SK-N-MC (cell line): ENCODE measurements around the gene GRB2.
A peak's percentile ranks its signal among the peaks of the same experiment; 100 is the strongest.

Experiments used
- DNase-seq: peaks from one replicate; pipeline ENCODE4 v3.0.0-alpha.2; 2011; ENCODE audit warnings: low read depth, low spot score
- H3K27ac ChIP-seq: fragments of 200-600 bp; sonication (generic); 2 replicates; pipeline ENCODE4 v1.5.1; 2016; ENCODE audit warnings: mixed run types
- H3K36me3 ChIP-seq: fragments of 200-600 bp; sonication (generic); 2 replicates; pipeline ENCODE4 v1.6.1; 2017; ENCODE audit warnings: antibody characterized with exemption, low read length, mixed read lengths; ENCODE audit not compliant: insufficient read depth
- H3K4me3 ChIP-seq: fragments of 200-600 bp; sonication (generic); 2 replicates; pipeline ENCODE4 v1.5.1; 2016
- H3K9ac ChIP-seq: fragments of 200-600 bp; sonication (generic); 2 replicates; pipeline ENCODE4 v1.8.0; 2017; ENCODE audit warnings: mixed run types, mixed read lengths; ENCODE audit not compliant: insufficient read length
- H3K9me3 ChIP-seq: fragments of 200-600 bp; sonication (generic); 2 replicates; pipeline ENCODE4 v1.6.1; 2017; ENCODE audit warnings: low read depth, mild to moderate bottlenecking, antibody characterized with exemption, low read length, moderate library complexity, mixed read lengths
- EZH2 ChIP-seq: fragments of 200-600 bp; sonication (generic); IDR thresholded peaks from one replicate; pipeline ENCODE4 v1.6.1; 2017; ENCODE audit warnings: antibody characterized with exemption
- FOXP2 ChIP-seq: optimal IDR thresholded peaks from 2 replicates; pipeline ENCODE3; 2011; ENCODE audit warnings: mild to moderate bottlenecking, moderate library complexity; ENCODE audit not compliant: insufficient read depth; ENCODE audit errors: extremely low read length, control extremely low read depth
- POLR2AphosphoS5 ChIP-seq: IDR thresholded peaks from 2 replicates; pipeline ENCODE4 v1.6.1; 2012; ENCODE audit warnings: mild to moderate bottlenecking, low read depth, low read length, borderline replicate concordance

Gene GRB2

DNA sequence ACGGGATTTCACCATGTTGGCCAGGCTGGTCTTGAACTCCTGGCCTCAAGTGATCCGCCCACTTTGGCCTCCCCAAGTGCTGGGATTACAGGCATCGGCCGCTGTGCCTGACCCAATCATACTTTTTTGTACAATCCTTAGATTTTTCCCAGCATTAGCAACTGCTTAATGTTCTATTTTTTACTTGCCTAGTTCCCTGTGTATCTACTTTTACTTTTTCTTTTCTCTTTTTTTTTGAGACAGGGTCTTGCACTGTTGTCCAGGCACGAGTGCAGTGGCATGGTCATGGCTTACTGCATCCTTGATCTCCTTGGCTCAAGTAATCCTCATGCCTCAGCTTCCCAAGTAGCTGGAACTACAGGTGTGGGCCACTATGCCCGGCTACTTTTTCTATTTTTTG, 9.5 kb downstream of the GRB2 start:
- Histone ChIP-seq H3K9ac (no peak overlapping the region), H3K9me3 (no peaks in the 10 kb centered on the region), H3K4me3 (no peak overlapping the region), H3K27ac (peak overlapping the region; percentile 43; the same call in 1 of the 2 replicates), H3K36me3 (peaks cover 11% of the 10 kb centered on the region)
- no peak for DNase-seq
- no peak for TF ChIP-seq EZH2
- TF ChIP-seq FOXP2, result no peak
- TF ChIP-seq POLR2AphosphoS5, result no peak

DNA sequence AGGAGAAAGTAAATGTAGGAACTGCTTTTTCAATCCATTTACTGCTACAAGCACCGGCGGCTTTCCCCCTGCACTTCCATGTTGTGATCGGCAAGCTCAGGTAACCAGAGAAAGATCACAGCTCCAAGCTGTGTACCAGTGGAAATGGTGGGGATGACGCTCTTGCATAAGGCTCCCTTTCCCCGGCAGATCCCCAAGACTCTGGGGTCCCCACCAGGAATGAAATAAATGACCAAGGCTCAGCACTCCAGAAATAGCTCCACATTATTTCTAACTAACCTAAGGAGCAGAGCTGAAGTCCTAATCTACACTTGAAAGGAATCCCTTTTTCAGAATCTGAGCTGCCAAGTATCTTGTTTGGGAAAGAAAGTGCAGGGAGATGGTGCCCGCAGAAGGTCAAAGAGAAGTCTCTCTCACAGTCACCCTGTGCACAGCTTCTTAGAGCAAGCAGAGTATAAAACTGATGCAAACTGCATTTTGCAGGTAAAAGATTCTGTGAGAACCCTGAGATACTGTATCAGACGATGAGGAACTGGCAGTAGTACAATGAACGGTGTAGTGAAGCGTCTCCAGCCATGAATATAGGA, 11.1 kb downstream of the GRB2 start:
- peak overlapping the region; percentile 86 for H3K9ac ChIP-seq
- H3K27ac ChIP-seq, result peak overlapping the region; percentile 43
- H3K4me3 ChIP-seq, result peak overlapping the region; percentile 87
- peaks cover 18% of the 10 kb centered on the region for H3K36me3 ChIP-seq
- TF ChIP-seq POLR2AphosphoS5 (no peak), FOXP2 (no peak), EZH2 (no peak)
- DNase-seq, result no peak
- H3K9me3 ChIP-seq, result no peaks in the 10 kb centered on the region

DNA sequence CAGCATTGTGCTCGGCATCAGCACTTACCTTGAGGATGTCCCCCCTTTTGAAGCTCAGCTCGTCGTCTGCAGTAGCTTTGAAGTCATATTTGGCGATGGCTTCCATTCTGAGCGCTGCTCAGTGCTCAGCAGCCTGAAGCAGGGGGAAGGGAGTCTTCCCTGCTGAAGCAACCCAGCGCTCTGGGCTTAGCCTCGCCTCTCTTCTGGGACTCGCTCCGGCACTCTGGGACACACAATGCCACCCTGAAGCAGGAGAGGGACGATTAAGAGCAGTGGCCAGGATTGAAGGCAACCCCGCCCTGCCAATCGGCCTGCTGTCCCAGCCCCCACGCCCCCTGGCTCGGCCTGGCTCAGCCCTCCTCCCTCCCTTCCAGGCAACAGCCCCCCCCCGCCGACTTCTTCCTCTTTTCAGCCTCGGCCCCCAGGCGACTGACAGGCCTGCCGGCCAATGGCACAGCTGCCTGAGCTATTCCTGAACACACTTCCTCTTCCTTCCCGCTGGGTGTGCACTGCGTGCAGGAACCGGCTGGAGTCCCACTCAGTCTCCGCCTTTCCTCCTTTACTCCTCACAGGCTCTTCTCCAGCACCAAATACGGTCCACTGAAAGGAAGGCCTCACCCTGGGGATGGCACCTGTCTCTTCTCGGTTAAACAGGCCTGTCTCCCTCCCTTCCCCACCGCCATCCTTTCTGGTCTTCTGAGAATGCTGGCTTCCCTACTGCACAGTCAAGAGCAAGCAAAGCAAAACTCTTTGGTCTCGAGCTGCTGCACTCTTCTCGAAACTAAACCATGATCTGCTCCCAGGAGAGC, 11.8 kb downstream of the GRB2 start:
- peak overlapping the region; percentile 49 for H3K27ac ChIP-seq
- peak; percentile 88 for DNase-seq
- H3K9me3 ChIP-seq, result no peaks in the 10 kb centered on the region
- H3K36me3 ChIP-seq, result peaks cover 22% of the 10 kb centered on the region
- H3K9ac ChIP-seq, result peak overlapping the region; percentile 86
- TF ChIP-seq POLR2AphosphoS5, result peak; percentile 91
- no peak for TF ChIP-seq EZH2
- no peak for TF ChIP-seq FOXP2
- peak overlapping the region; percentile 87 for H3K4me3 ChIP-seq

DNA sequence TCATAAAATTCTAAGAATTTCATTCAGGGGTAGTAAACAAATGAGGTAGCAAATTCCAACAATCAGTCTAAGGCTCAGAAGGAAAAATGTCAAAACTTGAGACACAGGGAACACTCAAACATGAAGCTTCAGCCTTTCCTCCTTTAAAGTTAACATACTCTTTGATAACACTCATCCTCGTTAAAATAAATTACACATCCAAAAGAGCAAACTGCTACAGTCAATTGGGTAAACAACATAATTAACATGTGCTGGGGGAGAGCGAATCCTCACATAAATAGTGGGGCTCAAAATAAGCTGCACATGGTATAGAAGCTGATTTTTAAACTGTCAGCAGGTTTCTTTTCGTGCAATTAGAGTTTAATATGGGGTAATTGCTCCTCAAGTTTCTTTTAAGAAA, 12.9 kb downstream of the GRB2 start:
- Histone ChIP-seq H3K4me3 (peak overlapping the region; percentile 87), H3K36me3 (peaks cover 29% of the 10 kb centered on the region), H3K27ac (no peak overlapping the region), H3K9ac (peak overlapping the region; percentile 84), H3K9me3 (no peaks in the 10 kb centered on the region)
- DNase-seq, result no peak
- TF ChIP-seq FOXP2 (no peak), EZH2 (no peak), POLR2AphosphoS5 (no peak)

DNA sequence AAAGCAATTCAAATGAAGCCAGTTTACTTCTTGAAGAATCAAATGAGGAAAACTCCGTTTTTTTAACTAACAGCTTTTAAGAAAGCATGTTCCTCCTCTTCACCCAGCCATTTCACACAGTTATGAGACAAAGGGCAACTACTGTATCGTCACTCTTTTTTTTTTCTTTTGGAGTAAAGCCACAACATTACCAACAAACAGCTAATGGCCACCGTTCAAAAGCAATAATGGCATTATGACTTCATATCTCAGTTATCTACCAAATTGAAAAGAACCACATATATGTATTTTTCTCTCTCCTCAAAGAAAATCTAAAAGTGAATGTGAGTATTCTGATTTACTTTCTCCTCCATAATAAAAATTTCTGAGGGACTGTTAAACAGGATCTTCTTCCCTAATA, 14.5 kb downstream of the GRB2 start:
- H3K9me3 ChIP-seq, result no peaks in the 10 kb centered on the region
- no peak overlapping the region for H3K9ac ChIP-seq
- DNase-seq, result no peak
- no peak for TF ChIP-seq EZH2
- TF ChIP-seq POLR2AphosphoS5, result no peak
- TF ChIP-seq FOXP2, result no peak
- H3K36me3 ChIP-seq, result peaks cover 35% of the 10 kb centered on the region
- no peak overlapping the region for H3K4me3 ChIP-seq
- no peak overlapping the region for H3K27ac ChIP-seq

DNA sequence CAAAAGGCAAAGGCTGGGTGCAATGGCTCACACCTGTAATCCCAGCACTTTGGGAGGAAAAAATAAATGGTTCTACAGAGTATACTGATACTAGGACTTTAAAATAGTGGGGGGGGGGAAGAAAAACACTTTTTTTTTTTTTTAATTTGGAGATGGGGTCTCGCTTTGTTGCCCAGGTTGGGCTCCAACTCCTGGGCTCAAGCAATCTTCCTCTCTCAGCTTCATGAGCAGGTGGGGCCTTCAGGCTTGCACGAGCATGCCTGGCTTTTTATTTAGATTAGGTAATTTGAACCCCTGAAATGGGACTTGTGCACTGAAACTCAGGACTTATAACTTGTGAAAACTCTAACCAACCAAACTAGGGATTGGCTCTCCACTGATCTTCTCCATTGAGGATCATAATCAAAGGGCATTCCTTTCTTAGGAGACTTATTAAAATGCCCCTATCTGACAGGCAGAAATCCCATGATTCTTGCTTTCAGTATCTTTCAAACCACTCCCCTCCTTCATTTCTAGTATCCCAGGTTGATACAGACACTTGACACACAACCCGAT, 16.9 kb downstream of the GRB2 start:
- Histone ChIP-seq H3K27ac (no peak overlapping the region), H3K36me3 (peaks cover 35% of the 10 kb centered on the region), H3K9me3 (no peaks in the 10 kb centered on the region), H3K4me3 (no peak overlapping the region), H3K9ac (no peak overlapping the region)
- TF ChIP-seq POLR2AphosphoS5 (no peak), FOXP2 (no peak), EZH2 (no peak)
- DNase-seq, result no peak

DNA sequence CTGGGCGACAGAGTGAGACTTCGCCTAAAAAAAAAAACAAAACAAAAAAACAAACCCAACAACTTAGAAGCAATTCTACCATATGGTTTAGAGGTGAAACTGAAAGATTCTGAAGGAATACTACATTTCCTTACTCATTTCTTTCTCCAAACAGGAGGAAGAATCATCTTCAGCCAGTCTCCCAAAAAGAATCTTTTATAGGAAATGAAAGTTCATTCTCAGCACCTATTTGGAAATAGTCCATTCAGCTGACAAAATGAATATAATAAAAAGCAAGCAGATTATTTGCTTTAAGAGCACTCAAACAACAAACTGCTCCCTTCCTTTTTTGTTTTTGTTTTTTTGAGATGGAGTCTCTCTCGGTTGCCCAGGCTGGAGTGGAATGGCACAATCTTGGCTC, 17.7 kb downstream of the GRB2 start:
- no peak for TF ChIP-seq FOXP2
- TF ChIP-seq POLR2AphosphoS5, result no peak
- TF ChIP-seq EZH2, result no peak
- no peak overlapping the region for H3K9ac ChIP-seq
- DNase-seq, result no peak
- H3K27ac ChIP-seq, result no peak overlapping the region
- peaks cover 35% of the 10 kb centered on the region for H3K36me3 ChIP-seq
- H3K4me3 ChIP-seq, result no peak overlapping the region
- no peaks in the 10 kb centered on the region for H3K9me3 ChIP-seq

DNA sequence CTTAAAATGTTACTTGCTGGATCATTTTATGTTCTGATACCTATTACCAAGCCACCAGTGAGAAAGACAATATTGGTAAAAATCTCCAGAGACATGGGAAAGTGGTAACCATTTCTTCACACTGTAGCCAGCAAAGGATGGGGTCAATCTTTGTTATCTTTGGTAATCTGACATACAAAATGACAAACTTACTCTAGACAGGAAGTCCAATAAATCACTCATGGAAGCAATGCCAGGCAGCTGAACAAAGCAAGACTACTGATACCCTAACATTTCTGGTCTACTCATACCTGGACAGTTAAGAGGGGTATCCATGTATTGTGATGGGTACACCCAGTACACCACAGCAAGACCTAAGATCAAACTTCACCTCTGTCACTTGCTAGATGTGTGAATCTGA, 19.0 kb downstream of the GRB2 start:
- H3K4me3 ChIP-seq, result no peak overlapping the region
- H3K9me3 ChIP-seq, result no peaks in the 10 kb centered on the region
- H3K9ac ChIP-seq, result no peak overlapping the region
- no peak overlapping the region for H3K27ac ChIP-seq
- no peak for DNase-seq
- TF ChIP-seq POLR2AphosphoS5 (no peak), FOXP2 (no peak), EZH2 (no peak)
- H3K36me3 ChIP-seq, result peaks cover 30% of the 10 kb centered on the region
